PC-9 (cell line): Measurements from ENCODE around the gene PKN3. TPM values are rescaled to one million over a fixed set of nuclear protein-coding genes. Genes with fewer than 3 reads are reported as not detected.

Experiments
- BruUV-seq: library from RNA; stranded (reverse); fragments of 400-500 nt; replicated peaks from 2 replicates; lab custom pipeline; 2021; lab: Mats Ljungman, UMichigan
- CTCF ChIA-PET: fragments of 300-600 bp; sonication (Branson Sonifier 250); formaldehyde crosslinking; loops from one replicate; lab custom pipeline; 2022; ENCODE audit warnings: antibody characterized with exemption; lab: Charles Lee
- POLR2A ChIA-PET: fragments of 300-600 bp; sonication (Branson Sonifier 250); formaldehyde crosslinking; loops from one replicate; lab custom pipeline; 2022; ENCODE audit warnings: antibody characterized with exemption; ENCODE audit not compliant: unreplicated experiment; lab: Charles Lee
- DNase-seq, 2 experiments: peaks; one replicate each; pipeline versions ENCODE4 v3.0.0 to v3.0.0-alpha.2; 2015 to 2022; ENCODE audit warnings: mixed read lengths in 1 of 2
- H2AFZ ChIP-seq: fragments of 200-600 bp; sonication (generic); 2 replicates; pipeline ENCODE4 v1.8.1; 2017; ENCODE audit warnings: antibody characterized with exemption
- H3F3A ChIP-seq: fragments of 200-600 bp; sonication (generic); 2 replicates; pipeline ENCODE4 v1.8.1; 2017; ENCODE audit warnings: antibody characterized with exemption, mild to moderate bottlenecking, low read depth; ENCODE audit not compliant: insufficient read depth
- H3K27ac ChIP-seq: fragments of 200-600 bp; sonication (generic); 2 replicates; pipeline ENCODE4 v1.6.1; 2016; ENCODE audit warnings: mixed run types
- H3K27me3 ChIP-seq: fragments of 200-600 bp; sonication (generic); 2 replicates; pipeline ENCODE4 v1.6.1; 2016; ENCODE audit warnings: low read depth, mixed run types; ENCODE audit not compliant: insufficient read depth
- H3K36me3 ChIP-seq: fragments of 200-600 bp; sonication (generic); 2 replicates; pipeline ENCODE4 v1.6.1; 2016; ENCODE audit warnings: low read depth, mixed run types
- H3K4me1 ChIP-seq: fragments of 200-600 bp; sonication (generic); replicated peaks from 2 replicates; pipeline ENCODE4 v1.6.1; 2016; ENCODE audit warnings: mixed run types; ENCODE audit not compliant: insufficient read depth
- H3K4me2 ChIP-seq: fragments of 200-600 bp; sonication (generic); 2 replicates; pipeline ENCODE4 v1.6.1; 2017; ENCODE audit warnings: mixed run types
- H3K4me3 ChIP-seq: fragments of 200-600 bp; sonication (generic); 2 replicates; pipeline ENCODE4 v1.6.1; 2016; ENCODE audit warnings: mixed run types
- H3K79me2 ChIP-seq: fragments of 200-600 bp; sonication (generic); 2 replicates; pipeline ENCODE4 v1.6.1; 2017; ENCODE audit warnings: low read depth, mixed run types
- H3K9me2 ChIP-seq: fragments of 200-600 bp; sonication (generic); 2 replicates; pipeline ENCODE4 v1.8.1; 2017; ENCODE audit warnings: mild to moderate bottlenecking; ENCODE audit not compliant: insufficient read depth
- H3K9me3 ChIP-seq: fragments of 200-600 bp; sonication (generic); 2 replicates; pipeline ENCODE4 v1.8.1; 2016; ENCODE audit warnings: low read depth; ENCODE audit not compliant: insufficient read depth
- H4K20me1 ChIP-seq: fragments of 200-600 bp; sonication (generic); 2 replicates; pipeline ENCODE4 v1.8.1; 2017; ENCODE audit not compliant: insufficient read depth
- EZH2 ChIP-seq: fragments of 200-600 bp; sonication (generic); IDR thresholded peaks from 2 replicates; pipeline ENCODE4 v1.8.0; 2017; ENCODE audit warnings: antibody characterized with exemption, low read depth
- intact Hi-C: fragments of 100-400 bp; cut with micrococcal nuclease; formaldehyde crosslinking; loops from one replicate; pipeline ENCODE4 v1.10.0; 2022; ENCODE audit not compliant: unreplicated experiment
- total RNA-seq: library from RNA; stranded (reverse); gene quantifications from 2 replicates; pipeline ENCODE4 v1.2.3, GENCODE V29; 2021
- TF ChIP-seq, protein P1 (sequence below): fragments of 200-600 bp; sonication (generic); conservative IDR thresholded peaks from 2 replicates; pipeline ENCODE4 v1.6.1; 2017; ENCODE audit warnings: mixed run types, antibody characterized with exemption, mild to moderate bottlenecking, moderate library complexity

The PKN3 gene
- total RNA-seq, 1 experiment from 2014 or later = 5.5 TPM

DNA sequence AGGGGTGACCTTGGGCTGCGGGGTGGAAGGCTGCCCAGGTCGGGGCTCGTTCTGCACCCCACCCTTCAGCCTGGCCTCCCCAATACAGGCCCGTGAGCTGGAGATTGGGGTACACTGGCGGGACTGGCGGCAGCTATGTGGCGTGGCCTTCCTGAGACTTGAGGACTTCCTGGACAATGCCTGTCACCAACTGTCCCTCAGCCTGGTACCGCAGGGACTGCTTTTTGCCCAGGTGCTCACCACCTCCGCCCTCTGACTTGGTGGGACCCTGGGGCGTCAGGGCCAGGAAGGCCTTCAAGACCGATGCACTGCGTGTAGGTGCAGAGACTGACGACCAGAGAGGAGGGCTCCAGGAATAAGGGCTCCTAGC, 11.1 kb downstream of the PKN3 start:
- no peaks in the 10 kb centered on the region for H3K36me3 ChIP-seq
- no peaks in the 10 kb centered on the region for H3K27me3 ChIP-seq
- no peak overlapping the region for H3K4me2 ChIP-seq
- DNase-seq = no peak
- POLR2A ChIA-PET = no interaction called here
- TF ChIP-seq EZH2 = no peak
- TF ChIP-seq, protein P1, sequence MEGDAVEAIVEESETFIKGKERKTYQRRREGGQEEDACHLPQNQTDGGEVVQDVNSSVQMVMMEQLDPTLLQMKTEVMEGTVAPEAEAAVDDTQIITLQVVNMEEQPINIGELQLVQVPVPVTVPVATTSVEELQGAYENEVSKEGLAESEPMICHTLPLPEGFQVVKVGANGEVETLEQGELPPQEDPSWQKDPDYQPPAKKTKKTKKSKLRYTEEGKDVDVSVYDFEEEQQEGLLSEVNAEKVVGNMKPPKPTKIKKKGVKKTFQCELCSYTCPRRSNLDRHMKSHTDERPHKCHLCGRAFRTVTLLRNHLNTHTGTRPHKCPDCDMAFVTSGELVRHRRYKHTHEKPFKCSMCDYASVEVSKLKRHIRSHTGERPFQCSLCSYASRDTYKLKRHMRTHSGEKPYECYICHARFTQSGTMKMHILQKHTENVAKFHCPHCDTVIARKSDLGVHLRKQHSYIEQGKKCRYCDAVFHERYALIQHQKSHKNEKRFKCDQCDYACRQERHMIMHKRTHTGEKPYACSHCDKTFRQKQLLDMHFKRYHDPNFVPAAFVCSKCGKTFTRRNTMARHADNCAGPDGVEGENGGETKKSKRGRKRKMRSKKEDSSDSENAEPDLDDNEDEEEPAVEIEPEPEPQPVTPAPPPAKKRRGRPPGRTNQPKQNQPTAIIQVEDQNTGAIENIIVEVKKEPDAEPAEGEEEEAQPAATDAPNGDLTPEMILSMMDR = no peak
- H3K79me2 ChIP-seq = no peaks in the 10 kb centered on the region
- CTCF ChIA-PET = no interaction called here
- H3K4me1 ChIP-seq = peaks cover 4% of the 10 kb centered on the region; the same call in 1 of the 2 replicates
- H2AFZ ChIP-seq = no peak overlapping the region
- no peak overlapping the region for H3K27ac ChIP-seq
- intact Hi-C loops = no loop called here
- H3K9me3 ChIP-seq = no peaks in the 10 kb centered on the region
- no peaks in the 10 kb centered on the region for H3K9me2 ChIP-seq
- BruUV-seq = no TSS peak
- H4K20me1 ChIP-seq = no peaks in the 10 kb centered on the region
- H3K4me3 ChIP-seq = no peak overlapping the region
- no peaks in the 10 kb centered on the region for H3F3A ChIP-seq

DNA sequence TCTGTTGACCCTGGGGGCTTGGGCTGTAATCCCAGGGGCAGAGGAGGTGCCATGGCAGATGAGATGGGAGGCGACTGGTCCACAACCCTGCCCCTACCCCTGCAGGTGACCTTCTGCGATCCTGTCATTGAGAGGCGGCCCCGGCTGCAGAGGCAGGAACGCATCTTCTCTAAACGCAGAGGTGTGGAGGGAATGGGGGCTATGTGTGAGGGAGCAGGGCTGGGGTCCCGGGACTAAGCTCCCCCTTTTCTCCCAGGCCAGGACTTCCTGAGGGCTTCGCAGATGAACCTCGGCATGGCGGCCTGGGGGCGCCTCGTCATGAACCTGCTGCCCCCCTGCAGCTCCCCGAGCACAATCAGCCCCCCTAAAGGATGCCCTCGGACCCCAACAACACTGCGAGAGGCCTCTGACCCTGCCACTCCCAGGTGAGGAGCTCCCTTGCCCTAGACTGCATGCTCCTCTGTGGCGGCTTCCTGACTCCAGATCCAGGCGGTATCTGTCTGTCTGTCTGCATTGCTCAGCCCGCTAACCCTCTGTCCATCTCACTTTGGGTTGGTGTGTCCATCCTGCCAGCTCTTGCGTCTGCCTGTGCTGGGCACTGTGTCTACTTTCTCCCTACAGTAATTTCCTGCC, 11.8 kb downstream of the PKN3 start:
- BruUV-seq = no TSS peak
- peaks cover 4% of the 10 kb centered on the region; the same call in 1 of the 2 replicates for H3K4me1 ChIP-seq
- TF ChIP-seq, protein P1 = no peak
- TF ChIP-seq EZH2 = no peak
- ChIA-PET POLR2A (no interaction called here), CTCF (no interaction called here)
- no peaks in the 10 kb centered on the region for H4K20me1 ChIP-seq
- H3K4me3 ChIP-seq = no peak overlapping the region
- no peaks in the 10 kb centered on the region for H3K27me3 ChIP-seq
- H3K79me2 ChIP-seq = no peaks in the 10 kb centered on the region
- no peaks in the 10 kb centered on the region for H3F3A ChIP-seq
- no peaks in the 10 kb centered on the region for H3K36me3 ChIP-seq
- no peak for DNase-seq
- no peaks in the 10 kb centered on the region for H3K9me3 ChIP-seq
- no peak overlapping the region for H2AFZ ChIP-seq
- no peaks in the 10 kb centered on the region for H3K9me2 ChIP-seq
- H3K27ac ChIP-seq = no peak overlapping the region
- intact Hi-C loops = no loop called here
- no peak overlapping the region for H3K4me2 ChIP-seq

DNA sequence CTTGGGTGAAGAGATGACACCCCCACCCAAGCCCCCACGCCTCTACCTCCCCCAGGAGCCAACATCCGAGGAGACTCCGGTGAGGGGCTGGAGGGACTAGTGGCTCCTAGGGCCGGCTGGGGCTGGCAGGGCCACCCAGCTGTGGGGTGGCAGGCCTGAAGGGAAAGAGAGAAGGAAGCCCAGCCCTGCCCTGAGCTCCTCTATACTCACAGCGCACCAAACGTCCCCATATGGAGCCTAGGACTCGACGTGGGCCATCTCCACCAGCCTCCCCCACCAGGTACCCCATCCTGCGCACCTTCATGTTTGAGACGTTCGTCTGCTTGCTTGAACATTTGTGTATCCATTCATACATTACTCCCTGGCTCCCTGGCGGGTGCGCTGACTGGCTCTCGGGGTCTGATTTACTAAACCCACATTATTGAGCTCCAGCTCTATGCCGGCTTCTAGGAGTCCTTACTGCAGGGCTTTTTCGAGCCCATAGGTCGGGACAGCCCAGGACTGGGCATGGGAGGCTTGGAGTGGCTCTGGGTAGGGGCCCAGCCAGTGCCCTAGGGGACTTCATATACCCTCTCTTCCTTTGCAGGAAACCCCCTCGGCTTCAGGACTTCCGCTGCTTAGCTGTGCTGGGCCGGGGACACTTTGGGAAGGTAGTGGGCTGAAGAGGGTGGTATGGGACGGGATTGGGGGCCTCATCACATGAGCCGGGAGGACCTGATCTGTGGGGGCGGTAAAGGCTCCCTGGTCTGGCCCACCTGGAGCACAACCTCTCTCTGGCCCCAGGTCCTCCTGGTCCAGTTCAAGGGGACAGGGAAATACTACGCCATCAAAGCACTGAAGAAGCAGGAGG, 12.5 kb downstream of the PKN3 start:
- Histone ChIP-seq H3K4me3 (no peak overlapping the region), H3F3A (no peaks in the 10 kb centered on the region), H3K36me3 (no peaks in the 10 kb centered on the region), H3K27me3 (no peaks in the 10 kb centered on the region), H3K27ac (no peak overlapping the region), H3K9me3 (no peaks in the 10 kb centered on the region), H4K20me1 (no peaks in the 10 kb centered on the region), H3K4me1 (peaks cover 4% of the 10 kb centered on the region; the same call in 1 of the 2 replicates), H3K4me2 (no peak overlapping the region), H3K79me2 (no peaks in the 10 kb centered on the region), H2AFZ (no peak overlapping the region), H3K9me2 (no peaks in the 10 kb centered on the region)
- TF ChIP-seq, protein P1 = no peak
- no peak for TF ChIP-seq EZH2
- no peak for DNase-seq
- BruUV-seq = no TSS peak
- ChIA-PET POLR2A (interaction anchor here (0.6 kb wide), 1 partner anchor 23 kb away, joined by 3 read pairs; no protein-coding TSS in a partner anchor), CTCF (interaction anchor here (0.8 kb wide), 1 partner anchor 131 kb away, joined by 10 read pairs; no protein-coding TSS in a partner anchor)
- intact Hi-C loops = no loop called here
